Erythroblast (primary cell): ENCODE measurements around the gene LDLRAD4.

ENCODE experiments used
- GATA1 ChIP-seq: IDR thresholded peaks from 2 replicates; pipeline ENCODE4 v1.6.1; 2011; ENCODE audit warnings: low read depth, mild to moderate bottlenecking, control low read depth, low read length, moderate library complexity
- POLR2A ChIP-seq: IDR thresholded peaks from 2 replicates; pipeline ENCODE4 v1.6.1; 2011; ENCODE audit warnings: mild to moderate bottlenecking, low read length

DNA sequence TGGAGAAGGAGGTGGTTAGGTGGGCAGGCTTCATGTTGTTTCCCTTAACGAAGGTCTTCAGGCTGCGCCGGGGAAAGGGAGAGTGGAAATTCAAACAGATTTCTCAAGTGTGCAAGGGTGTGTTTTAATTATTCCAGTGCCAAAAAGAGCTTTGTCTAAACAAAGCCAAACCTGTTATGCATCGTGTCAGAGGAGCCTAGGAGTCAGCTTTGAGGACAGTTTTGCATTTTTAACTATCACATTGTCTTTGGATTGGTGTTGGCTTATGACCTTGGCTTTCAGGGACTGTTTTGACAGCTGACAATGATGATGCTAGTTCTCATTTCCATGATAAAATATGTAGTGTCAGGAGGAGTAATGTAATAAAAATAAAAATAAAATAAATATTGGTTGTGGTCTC is 144.8 kb downstream of the LDLRAD4 start:
- TF ChIP-seq POLR2A (no peak), GATA1 (no peak)
